NCI-H2081 treated with DMSO at 0.1 percent for 48 hours (cell line): ENCODE results near the gene ARHGEF3.

ENCODE experiments used
- DNase-seq: peaks from one replicate; lab custom pipeline; 2025; lab: John Stamatoyannopoulos, UW

Gene ARHGEF3

GRCh38 chr3:56801662-56802377 lies at the start of gene ARHGEF3:
TSS of gene ARHGEF3 (minus strand) at chr3:56801949. CDS start at chr3:56801798, 151 bp downstream.
- no peak for DNase-seq

- no peak for DNase-seq
Observed at GRCh38 chr3:56849698-56850097, 47.9 kb upstream of the ARHGEF3 start.

GRCh38 chr3:56845505-56845904 lies 43.8 kb upstream of the ARHGEF3 start:
- no peak for DNase-seq

GRCh38 chr3:56844536-56844935 lies 42.8 kb upstream of the ARHGEF3 start:
- no peak for DNase-seq

- no peak for DNase-seq
Observed at GRCh38 chr3:56839784-56840715, 38.3 kb upstream of the ARHGEF3 start.

- DNase-seq: no peak
Observed at GRCh38 chr3:56838448-56838847, 36.7 kb upstream of the ARHGEF3 start.

- no peak for DNase-seq
Observed at GRCh38 chr3:56837196-56837955, 35.6 kb upstream of the ARHGEF3 start.

- no peak for DNase-seq
Observed at GRCh38 chr3:56836276-56837163, 34.8 kb upstream of the ARHGEF3 start.

- DNase-seq: no peak
Observed at GRCh38 chr3:56835650-56836227, 34.0 kb upstream of the ARHGEF3 start.

- no peak for DNase-seq
Observed at GRCh38 chr3:56833536-56833935, 31.8 kb upstream of the ARHGEF3 start.

- DNase-seq: no peak
Observed at GRCh38 chr3:56833022-56833421, 31.3 kb upstream of the ARHGEF3 start.

GRCh38 chr3:56831572-56831971 lies 29.8 kb upstream of the ARHGEF3 start:
- no peak for DNase-seq

GRCh38 chr3:56830884-56831283 lies 29.1 kb upstream of the ARHGEF3 start:
- DNase-seq: no peak

- no peak for DNase-seq
Observed at GRCh38 chr3:56829533-56829932, 27.8 kb upstream of the ARHGEF3 start.

- no peak for DNase-seq
Observed at GRCh38 chr3:56826831-56827722, 25.3 kb upstream of the ARHGEF3 start.

- DNase-seq: no peak
Observed at GRCh38 chr3:56825567-56826438, 24.1 kb upstream of the ARHGEF3 start.

GRCh38 chr3:56823984-56824703 lies 22.4 kb upstream of the ARHGEF3 start:
- DNase-seq: no peak

- no peak for DNase-seq
Observed at GRCh38 chr3:56823421-56823926, 21.7 kb upstream of the ARHGEF3 start.
